Heart right ventricle (tissue), 16 donors: ENCODE measurements around the gene PPFIBP1. TPM values are rescaled to one million over a fixed set of nuclear protein-coding genes. Genes with fewer than 3 reads are reported as not detected.
"Not testable (repeated sequence)": the region's sequence is repeated elsewhere in the genome, so short reads cannot be mapped to it uniquely, and the experiment has no call there.

ENCODE experiments used
- ATAC-seq, 8 donors: fragments of 200-7000 bp; cut with Tn5 transposase; one replicate each; pipeline ENCODE4 v1.9.1; 2020; ENCODE audit warnings: mild to moderate bottlenecking in 8 of 8, moderate library complexity in 8 of 8, moderate number of reproducible peaks in 1 of 8
- DNase-seq, 2 donors: peaks; one replicate each; pipeline ENCODE4 v3.0.0-alpha.2; 2020
- H3K27ac ChIP-seq, 10 donors: fragments of 200-600 bp; sonication (generic) in 2 of 10; one replicate each; pipeline versions ENCODE4 v1.5.0 to v1.8.0; 2020 to 2022; ENCODE audit warnings: mild to moderate bottlenecking in 3 of 10
- H3K27me3 ChIP-seq, 7 donors: fragments of 200-600 bp; one replicate each; pipeline ENCODE4 v1.8.0; 2021 to 2022; ENCODE audit warnings: mild to moderate bottlenecking in 2 of 7
- H3K36me3 ChIP-seq, 9 donors: fragments of 200-600 bp; sonication (generic) in 1 of 9; one replicate each; pipeline versions ENCODE4 v1.5.0 to v1.8.0; 2020 to 2022; ENCODE audit warnings: mild to moderate bottlenecking in 2 of 9
- H3K4me1 ChIP-seq, 9 donors: fragments of 200-600 bp; sonication (generic) in 1 of 9; one replicate each; pipeline versions ENCODE4 v1.5.0 to v1.8.0; 2020 to 2022; ENCODE audit warnings: mild to moderate bottlenecking in 4 of 9
- H3K4me3 ChIP-seq, 10 donors: fragments of 200-600 bp; sonication (generic) in 2 of 10; one replicate each; pipeline versions ENCODE4 v1.5.0 to v1.8.0; 2020 to 2022; ENCODE audit warnings: mild to moderate bottlenecking in 7 of 10, moderate library complexity in 2 of 10
- H3K9me3 ChIP-seq, 11 donors: fragments of 200-600 bp in 10 of 11; sonication (generic) in 2 of 11; one replicate each; pipeline versions ENCODE4 v1.5.0 to v1.8.0; 2013 to 2022; ENCODE audit warnings: mild to moderate bottlenecking in 2 of 11, control low read depth in 1 of 11, moderate library complexity in 1 of 11
- CTCF ChIP-seq, 9 donors: fragments of 200-600 bp; sonication (generic) in 2 of 9; IDR thresholded peaks; one replicate each; pipeline versions ENCODE4 v1.5.0 to v1.8.0; 2021 to 2022; ENCODE audit warnings: antibody characterized with exemption in 9 of 9, mild to moderate bottlenecking in 5 of 9, moderate library complexity in 1 of 9
- WGBS, 2 donors: extraction: QIAGEN DNeasy Blood & Tissue Kit; methylation state at CpG; one replicate each; pipeline ENCODE4 v1.1.7; 2013; ENCODE audit warnings: inconsistent platforms in 1 of 2; 5-methylcytosine and 5-hydroxymethylcytosine counted together
- intact Hi-C, 10 donors: fragments of 100-400 bp; cut with DNase I; formaldehyde crosslinking; loops; one replicate each; pipeline versions ENCODE4 v1.11.1 to v1.14.2; 2022
- polyA plus RNA-seq, 2 donors: library from polyadenylated mRNA; stranded (reverse); fragments of 200-250 nt; gene quantifications; one replicate each; pipeline ENCODE4 v1.2.3, GENCODE V29; 2013
- total RNA-seq, 10 donors: library from RNA; stranded (reverse); fragmentation: NEBNext Ultra II Directional in 3 of 10; extraction: Animal tissue kit (Norgen Biotek cat#: 25700) in 3 of 10; gene quantifications; one replicate each; pipeline versions ENCODE4 v1.2.1 to v1.2.4, GENCODE V29; 2021 to 2023
- donor health status: Arrhythmogenic right ventricular cardiomyopathy.
- donor health status: ischemic (EF 13 %, LVEDD 7.1; RV severe dilation, severe dysfunction).
- donor health status: healthy with polysubstance abuse.
- donor health status: DM: no; HTN: yes; CAD: no.
- donor health status: DM: no; HTN: no; CAD: no.
- donor health status: ischemic (EF 25% LVEDD 6.9; RV normal size, moderate dysfunction).
- donor health status: ischemic (EF 25% LVEDD 5.7; RV mildly dilated, moderate dysfunction).
- donor health status: healthy.
- donor health status: DM: yes; HTN: yes; CAD: no.
- donor health status: Ischemic cardiomyopathy.
- donor health status: ischemic (EF 35%, LVEDD 5.7; RV mildly dilated, moderate dysfunction).
- donor health status: nonischemic (EF 11% LVEDD 7.7; RV severe dilation, severe dysfunction).
- donor health status: DM: yes; HTN: yes; CAD: no.
- donor health status: PGD.
- donor health status: ischemic (EF 29% LVEDD 5.4; RV normal size, mild dysfunction).
- donor health status: nonischemic (EF 23%, LVEDD 6.1; RV moderate dilation, normal function).

The PPFIBP1 gene
- total and polyA plus RNA-seq, 12 donors: 22.9 to 450 (median 314) TPM

GRCh38 chr12:27623645-27624044 is 99.6 kb downstream of the PPFIBP1 start:
- TF ChIP-seq CTCF (IDR thresholded peaks at IDR 0.05): no peak
- intact Hi-C loops: loop anchor here in 1 of 10 donors (10.0 kb wide), 1 partner anchor 99 kb away; the partner anchor contains the start of gene PPFIBP1
- Histone ChIP-seq H3K27me3 (no peaks in the 10 kb centered on the region), H3K9me3 (no peaks in the 10 kb centered on the region), H3K36me3 (no peaks in the 10 kb centered on the region), H3K27ac (peak overlapping the region in 2 of 10 donors; percentile 4 to 37), H3K4me1 (peaks cover 6 to 87% (median 68%) of the 10 kb centered on the region in 9 donors), H3K4me3 (no peak overlapping the region)
- peak in 2 of 8 donors; percentile 16 to 32 for ATAC-seq
- DNase-seq: no peak
- 73 to 88% methylated on average over 5 of the region's 5 CpGs for WGBS, 2 donors

GRCh38 chr12:27624586-27624985 is 100.6 kb downstream of the PPFIBP1 start:
- ATAC-seq: no peak
- peak overlapping the region in 1 of 10 donors; percentile 37 for H3K27ac ChIP-seq
- TF ChIP-seq CTCF (IDR thresholded peaks at IDR 0.05): no peak
- H3K4me1 ChIP-seq: peaks cover 4 to 86% (median 67%) of the 10 kb centered on the region in 9 donors
- no peak for DNase-seq
- H3K4me3 ChIP-seq: no peak overlapping the region
- intact Hi-C loops: loop anchor here in 1 of 10 donors (10.0 kb wide), 1 partner anchor 100 kb away; the partner anchor contains the start of gene PPFIBP1
- H3K27me3 ChIP-seq: no peaks in the 10 kb centered on the region
- 63 to 77% methylated on average over 4 of the region's 4 CpGs for WGBS, 2 donors
- H3K36me3 ChIP-seq: peaks cover 0 to 4% (median 0%) of the 10 kb centered on the region in 9 donors
- no peaks in the 10 kb centered on the region for H3K9me3 ChIP-seq

- H3K27me3 ChIP-seq: no peaks in the 10 kb centered on the region
- peaks cover 0 to 4% (median 0%) of the 10 kb centered on the region in 9 donors for H3K36me3 ChIP-seq
- H3K4me3 ChIP-seq: no peak overlapping the region
- H3K27ac ChIP-seq: peak overlapping the region in 7 of 10 donors; percentile 2 to 62 (median 18)
- TF ChIP-seq CTCF (IDR thresholded peaks at IDR 0.05): no peak
- WGBS, 2 donors: 64 to 70% methylated on average over 7 of the region's 7 CpGs
- no peaks in the 10 kb centered on the region for H3K9me3 ChIP-seq
- H3K4me1 ChIP-seq: peaks cover 6 to 88% (median 57%) of the 10 kb centered on the region in 9 donors
- intact Hi-C loops: loop anchor here in 2 of 10 donors (5.0 to 10.0 kb wide), 2 partner anchors 95 to 102 kb away; partner anchors contain the start of gene PPFIBP1 (in 1 of the 2)
- ATAC-seq: peak in 2 of 8 donors; percentile 51 to 54
- no peak for DNase-seq
Observed at GRCh38 chr12:27627123-27627852, 103.3 kb downstream of the PPFIBP1 start.

DNA sequence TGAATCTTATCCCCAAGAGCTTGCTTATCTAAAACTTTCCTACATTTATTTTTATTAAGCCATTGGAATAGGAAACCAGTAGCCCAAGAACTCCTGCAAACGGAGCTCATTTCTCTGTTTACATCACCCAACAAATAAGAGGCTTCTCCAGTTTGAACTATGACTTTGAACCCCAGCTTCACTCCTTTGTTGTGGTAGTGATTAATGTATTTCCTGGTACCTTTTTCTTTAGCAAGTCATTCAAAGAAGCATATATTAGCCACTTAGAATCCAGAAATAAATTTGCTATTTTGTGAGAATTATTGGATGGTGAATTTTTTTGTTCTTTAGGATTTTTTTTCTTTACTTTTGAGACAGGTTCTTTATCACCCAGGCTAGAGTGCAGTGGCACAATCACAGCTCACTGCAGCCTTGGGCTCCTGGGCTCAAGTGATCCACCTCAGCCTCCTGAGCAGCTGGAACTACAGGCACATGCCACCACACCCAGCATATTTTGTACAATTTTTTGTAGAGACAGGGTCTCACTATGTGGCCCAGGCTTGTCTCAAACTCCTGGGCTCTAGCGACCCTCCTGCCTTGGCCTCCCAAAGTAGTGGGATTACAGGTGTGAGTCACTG is 104.0 kb downstream of the PPFIBP1 start:
- H3K27me3 ChIP-seq, ATAC-seq, DNase-seq, H3K9me3 ChIP-seq, H3K36me3 ChIP-seq, H3K4me3 ChIP-seq: not testable (repeated sequence)
- H3K27ac ChIP-seq: peak overlapping the region in 6 of 10 donors; percentile 2 to 62 (median 26)
- intact Hi-C loops: loop anchor here in 2 of 10 donors (5.0 to 10.0 kb wide), 2 partner anchors 96 to 103 kb away; partner anchors contain the start of gene PPFIBP1 (in 1 of the 2)
- peaks cover 7 to 88% (median 64%) of the 10 kb centered on the region in 9 donors for H3K4me1 ChIP-seq
- WGBS, 2 donors: 62 to 70% methylated on average over 2 of the region's 2 CpGs

GRCh38 chr12:27630219-27630618 is 106.2 kb downstream of the PPFIBP1 start:
- peaks cover 0 to 25% (median 0%) of the 10 kb centered on the region in 9 donors for H3K36me3 ChIP-seq
- H3K4me1 ChIP-seq: peaks cover 4 to 80% (median 55%) of the 10 kb centered on the region in 9 donors
- H3K9me3 ChIP-seq, H3K4me3 ChIP-seq, DNase-seq, ATAC-seq, H3K27me3 ChIP-seq: not testable (repeated sequence)
- 69 to 78% methylated on average over 2 of the region's 2 CpGs for WGBS, 2 donors
- intact Hi-C loops: loop anchor here in 5 of 10 donors (5.0 to 10.0 kb wide), 4 partner anchors 83 to 108 kb away; partner anchors contain the start of gene PPFIBP1 (in 4 of the 5)
- peak overlapping the region in 1 of 10 donors; percentile 51 for H3K27ac ChIP-seq
